SK-N-MC (cell line): ENCODE results near the gene NDN.

Experiments used
- DNase-seq: peaks from one replicate; pipeline ENCODE4 v3.0.0-alpha.2; 2011; ENCODE audit warnings: low read depth, low spot score
- H3K27ac ChIP-seq: fragments of 200-600 bp; sonication (generic); 2 replicates; pipeline ENCODE4 v1.5.1; 2016; ENCODE audit warnings: mixed run types
- H3K36me3 ChIP-seq: fragments of 200-600 bp; sonication (generic); 2 replicates; pipeline ENCODE4 v1.6.1; 2017; ENCODE audit warnings: antibody characterized with exemption, low read length, mixed read lengths; ENCODE audit not compliant: insufficient read depth
- H3K4me3 ChIP-seq: fragments of 200-600 bp; sonication (generic); 2 replicates; pipeline ENCODE4 v1.5.1; 2016
- H3K9ac ChIP-seq: fragments of 200-600 bp; sonication (generic); 2 replicates; pipeline ENCODE4 v1.8.0; 2017; ENCODE audit warnings: mixed run types, mixed read lengths; ENCODE audit not compliant: insufficient read length
- H3K9me3 ChIP-seq: fragments of 200-600 bp; sonication (generic); 2 replicates; pipeline ENCODE4 v1.6.1; 2017; ENCODE audit warnings: low read depth, mild to moderate bottlenecking, antibody characterized with exemption, low read length, moderate library complexity, mixed read lengths
- EZH2 ChIP-seq: fragments of 200-600 bp; sonication (generic); IDR thresholded peaks from one replicate; pipeline ENCODE4 v1.6.1; 2017; ENCODE audit warnings: antibody characterized with exemption
- FOXP2 ChIP-seq: optimal IDR thresholded peaks from 2 replicates; pipeline ENCODE3; 2011; ENCODE audit warnings: mild to moderate bottlenecking, moderate library complexity; ENCODE audit not compliant: insufficient read depth; ENCODE audit errors: extremely low read length, control extremely low read depth
- POLR2AphosphoS5 ChIP-seq: IDR thresholded peaks from 2 replicates; pipeline ENCODE4 v1.6.1; 2012; ENCODE audit warnings: mild to moderate bottlenecking, low read depth, low read length, borderline replicate concordance

NDN gene

GRCh38 chr15:23645371-23646164 is 41.5 kb downstream of the NDN start:
- H3K4me3 ChIP-seq, result no peak overlapping the region
- DNase-seq, result no peak

GRCh38 chr15:23644829-23645228 is 42.3 kb downstream of the NDN start:
- no peak for DNase-seq
- Histone ChIP-seq H3K9me3 (no peaks in the 10 kb centered on the region), H3K9ac (no peak overlapping the region), H3K36me3 (no peaks in the 10 kb centered on the region), H3K27ac (no peak overlapping the region), H3K4me3 (no peak overlapping the region)
- no peak for TF ChIP-seq POLR2AphosphoS5
- no peak for TF ChIP-seq FOXP2
- TF ChIP-seq EZH2, result no peak

More at GRCh38 chr15:23645371-23646164, 41.5 kb downstream of the NDN start:
- Histone ChIP-seq H3K9me3 (no peaks in the 10 kb centered on the region), H3K27ac (no peak overlapping the region), H3K9ac (no peak overlapping the region), H3K36me3 (no peaks in the 10 kb centered on the region)
- no peak for TF ChIP-seq EZH2
- no peak for TF ChIP-seq FOXP2
- no peak for TF ChIP-seq POLR2AphosphoS5

- no peak for DNase-seq
- Histone ChIP-seq H3K36me3 (no peaks in the 10 kb centered on the region), H3K4me3 (no peak overlapping the region), H3K9ac (no peak overlapping the region), H3K27ac (no peak overlapping the region), H3K9me3 (no peaks in the 10 kb centered on the region)
- TF ChIP-seq FOXP2, result no peak
- no peak for TF ChIP-seq EZH2
- no peak for TF ChIP-seq POLR2AphosphoS5
Observed at GRCh38 chr15:23642413-23643044, 44.6 kb downstream of the NDN start.
